GM19328 (cell line): Measurements from ENCODE around the gene ATP2C2.
"Not testable (repeated sequence)": the region's sequence is repeated elsewhere in the genome, so short reads cannot be mapped to it uniquely, and the experiment has no call there.

Source experiments
- ATAC-seq: cut with Tn5 transposase; IDR thresholded peaks from one replicate; pipeline ENCODE4 v1.9.1; 2021; ENCODE audit warnings: mild to moderate bottlenecking, moderate library complexity; ENCODE audit not compliant: unreplicated experiment

The ATP2C2 gene

GRCh38 chr16:84448444-84448843 lies 80.1 kb downstream of the ATP2C2 start:
- ATAC-seq: no peak

DNA sequence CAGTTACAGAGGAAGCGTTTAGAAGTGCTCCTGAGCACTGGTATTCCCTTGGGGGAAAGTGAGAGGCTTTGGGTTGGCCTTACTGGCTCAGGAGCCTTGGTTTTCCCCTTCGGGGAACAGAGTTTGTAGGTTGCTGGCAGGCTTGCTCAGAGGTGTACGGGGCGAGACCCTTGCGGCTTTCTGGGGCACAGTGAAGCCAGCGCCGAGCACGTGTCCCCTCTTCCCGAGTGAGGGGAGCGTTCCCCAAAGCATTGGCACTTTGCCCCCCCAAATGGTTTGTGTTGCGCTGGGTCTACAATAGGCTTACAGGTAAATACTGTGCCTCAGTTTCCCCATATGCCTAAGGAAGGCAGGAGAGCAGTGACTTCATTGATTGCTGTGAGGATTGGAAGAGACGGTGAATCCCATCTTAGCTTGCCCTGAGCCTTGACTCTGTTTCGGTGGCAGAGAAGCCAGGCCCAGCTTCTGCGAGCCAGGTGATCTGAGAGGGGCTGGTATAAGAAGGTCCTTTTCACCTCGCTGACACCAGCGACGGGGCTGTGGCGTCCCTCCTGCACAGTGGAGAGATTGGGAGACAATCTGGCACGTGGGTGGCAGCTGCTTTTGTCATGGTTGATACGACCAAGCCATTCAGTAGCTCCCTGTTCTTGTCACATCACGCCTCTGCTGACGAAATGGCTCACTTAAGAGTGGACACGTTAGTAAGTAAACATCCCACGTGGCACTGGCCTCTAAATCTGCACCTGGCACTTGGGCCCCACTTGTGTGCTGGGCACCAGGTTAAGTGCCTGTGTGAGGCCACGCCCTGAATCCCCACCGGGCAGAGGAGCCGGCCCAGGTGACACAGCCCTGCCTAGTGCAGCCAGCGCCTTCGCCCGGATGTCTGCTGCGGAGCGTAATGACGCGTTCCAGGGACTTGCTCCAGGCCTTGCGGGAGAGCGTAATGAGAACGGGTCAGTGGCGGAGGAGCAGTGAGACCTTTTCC lies 81.1 kb downstream of the ATP2C2 start:
- ATAC-seq: no peak

DNA sequence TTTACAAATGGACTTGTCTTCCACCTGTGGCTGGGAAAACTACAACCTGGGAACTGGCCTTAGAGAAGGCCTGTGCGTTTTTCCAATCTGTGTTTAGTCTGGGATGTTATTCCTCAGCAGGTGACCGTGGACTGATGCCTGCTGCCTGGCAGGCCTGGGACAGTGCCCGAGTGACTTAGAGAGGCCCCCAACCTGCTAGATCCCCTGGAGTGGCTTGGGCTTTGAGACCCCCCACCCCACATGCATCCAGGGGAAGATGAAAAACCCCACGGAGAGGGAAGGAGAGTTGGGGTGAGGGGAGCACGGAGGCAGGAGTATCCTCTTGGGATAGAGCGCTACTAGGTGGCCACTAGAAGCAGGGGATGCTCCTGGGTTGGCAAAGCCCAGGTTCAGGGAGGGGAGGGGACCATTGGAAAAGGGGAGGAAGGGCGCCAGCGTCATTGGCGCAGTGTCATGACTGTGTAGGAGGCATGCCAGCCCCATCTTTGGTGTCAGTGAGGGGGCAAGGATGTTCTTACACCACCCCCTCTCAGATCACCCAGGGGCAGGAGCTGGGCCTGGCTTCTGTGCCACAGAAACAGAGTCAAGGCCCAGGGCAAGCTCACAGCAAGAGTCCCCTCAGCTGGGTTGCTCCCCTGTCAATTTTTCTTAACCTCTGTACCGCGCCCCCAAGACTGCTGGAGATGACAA lies 82.0 kb downstream of the ATP2C2 start:
- ATAC-seq: no peak

- not testable (repeated sequence) for ATAC-seq
Observed at GRCh38 chr16:84451010-84451676, 82.8 kb downstream of the ATP2C2 start.

- no peak for ATAC-seq
Observed at GRCh38 chr16:84451781-84452180, 83.4 kb downstream of the ATP2C2 start.

DNA sequence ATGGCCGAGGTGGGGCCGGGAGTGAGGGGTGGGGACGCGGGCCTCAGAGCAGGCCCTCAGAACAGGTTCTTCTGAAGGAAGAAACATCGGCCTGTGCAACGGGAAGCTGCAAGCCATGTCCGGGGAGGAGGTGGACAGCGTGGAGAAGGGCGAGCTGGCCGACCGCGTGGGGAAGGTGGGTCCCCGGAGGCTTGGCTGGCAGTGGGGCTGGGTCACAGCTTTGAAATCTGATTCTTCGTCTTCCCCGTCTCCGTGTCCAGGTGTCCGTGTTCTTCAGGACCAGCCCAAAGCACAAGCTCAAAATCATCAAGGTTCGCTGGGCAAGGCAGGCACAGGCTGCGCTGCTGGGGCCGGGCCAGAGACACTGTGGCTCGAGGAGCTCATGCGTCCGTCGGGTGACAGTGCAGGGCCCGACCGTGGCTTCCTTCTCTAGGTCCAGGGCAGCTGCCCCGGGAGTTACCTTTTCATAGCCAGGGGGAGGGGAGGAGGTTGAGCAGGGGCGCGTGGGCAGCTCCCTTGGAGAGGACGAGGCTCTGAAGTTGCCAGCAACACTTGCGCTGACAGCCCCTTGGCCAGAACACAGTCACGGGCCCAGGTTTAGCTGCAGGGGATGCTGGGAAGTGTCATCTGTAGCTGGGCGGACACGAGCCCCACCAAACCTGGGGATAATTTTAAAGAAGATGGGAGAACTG lies 84.9 kb downstream of the ATP2C2 start:
- no peak for ATAC-seq

- no peak for ATAC-seq
Observed at GRCh38 chr16:84454611-84455010, 86.3 kb downstream of the ATP2C2 start.

DNA sequence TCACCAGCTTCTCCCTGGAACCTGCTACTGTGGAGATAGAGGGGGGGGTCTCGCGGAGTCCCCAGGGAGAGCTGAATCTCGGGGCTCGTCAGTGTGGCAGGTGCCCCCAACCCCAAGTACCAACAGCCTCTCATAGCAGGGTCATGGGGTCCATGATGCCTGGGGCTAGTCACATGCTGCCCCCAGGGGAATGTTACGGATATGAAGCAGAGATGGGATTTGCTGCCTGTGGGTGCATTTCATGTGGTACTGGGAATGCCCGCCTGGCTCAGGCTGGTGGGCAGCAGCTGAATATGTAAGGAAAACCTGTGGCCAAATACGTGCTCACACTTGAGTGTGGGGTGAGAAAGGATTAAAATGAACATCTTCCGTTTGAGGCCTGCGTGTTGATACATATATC lies 86.7 kb downstream of the ATP2C2 start:
- ATAC-seq: no peak

- ATAC-seq: no peak
Observed at GRCh38 chr16:84458606-84459532, 90.5 kb downstream of the ATP2C2 start.

DNA sequence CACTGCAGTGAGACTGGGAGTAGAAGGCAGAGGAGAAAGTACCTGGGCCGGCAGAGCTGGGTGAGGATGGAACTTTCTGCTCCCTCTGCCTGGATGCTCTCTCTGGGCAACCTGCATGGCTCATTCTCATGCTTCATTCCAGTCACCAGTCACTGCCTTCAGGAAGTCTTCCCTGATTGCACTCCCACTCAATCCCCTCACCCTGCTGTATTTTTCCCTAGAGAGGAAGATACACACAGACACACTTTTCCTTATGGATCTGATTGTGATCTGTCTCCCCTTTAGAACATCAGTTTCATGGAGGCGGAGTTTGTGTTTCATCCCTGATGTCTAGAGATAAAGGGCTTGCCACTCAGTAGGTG lies 91.2 kb downstream of the ATP2C2 start:
- ATAC-seq: no peak

GRCh38 chr16:84459941-84460405 lies 91.6 kb downstream of the ATP2C2 start:
- ATAC-seq: no peak

- no peak for ATAC-seq
Observed at GRCh38 chr16:84460406-84461028, 92.2 kb downstream of the ATP2C2 start.

DNA sequence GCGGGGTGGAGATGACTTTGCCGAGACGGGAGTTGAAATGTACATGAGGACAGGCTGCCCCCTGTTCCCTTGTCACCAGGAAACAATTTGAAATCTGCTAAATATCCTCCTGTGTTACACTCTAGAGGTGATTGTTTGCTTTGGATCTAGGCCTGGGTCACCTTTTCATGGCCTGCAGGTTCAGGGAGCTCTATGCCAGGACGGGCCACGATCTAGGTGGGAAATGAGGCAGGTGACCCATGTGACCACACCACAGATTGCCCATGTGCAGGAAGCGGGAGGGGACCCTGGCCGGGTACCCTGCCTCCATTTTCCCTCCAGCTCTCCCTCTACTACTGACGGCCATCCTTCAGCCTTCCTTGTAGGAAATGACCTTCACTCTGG lies 92.7 kb downstream of the ATP2C2 start:
- ATAC-seq: no peak

DNA sequence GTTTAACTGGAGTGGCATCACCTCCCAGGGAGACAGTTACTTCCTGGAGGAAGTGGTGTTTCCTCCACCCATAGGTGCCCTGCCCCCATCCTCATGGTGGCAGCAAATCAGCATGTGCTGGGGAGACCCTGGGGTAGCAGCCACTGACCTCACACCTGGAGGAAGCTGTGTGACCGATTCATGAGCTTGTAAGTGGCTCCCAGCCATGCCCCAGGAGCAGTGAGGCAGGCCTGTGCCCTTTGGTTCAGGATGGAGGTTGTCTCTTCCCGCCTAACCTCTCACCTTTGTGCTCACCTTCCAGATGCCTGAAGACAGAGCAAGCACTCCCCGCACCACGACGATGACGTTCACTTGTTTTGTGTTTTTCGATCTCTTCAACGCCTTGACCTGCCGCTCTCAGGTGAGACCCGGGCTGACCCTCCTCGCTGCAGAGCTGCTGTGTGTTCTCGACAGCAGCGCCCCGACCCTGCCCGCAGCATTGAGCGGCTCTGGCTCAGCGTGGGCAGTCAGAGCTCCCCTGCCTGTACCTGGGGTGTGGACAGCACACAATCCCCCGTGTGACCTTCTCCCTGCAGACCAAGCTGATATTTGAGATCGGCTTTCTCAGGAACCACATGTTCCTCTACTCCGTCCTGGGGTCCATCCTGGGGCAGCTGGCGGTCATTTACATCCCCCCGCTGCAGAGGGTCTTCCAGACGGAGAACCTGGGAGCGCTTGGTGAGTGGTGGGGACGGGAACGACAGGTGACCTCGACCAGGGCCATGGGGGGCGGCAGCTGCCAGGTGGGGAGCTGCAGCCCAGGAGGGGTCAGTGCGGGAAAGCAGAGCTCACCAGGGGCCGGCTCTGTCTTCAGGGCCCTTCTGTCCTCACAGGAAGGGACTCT lies 93.3 kb downstream of the ATP2C2 start:
- ATAC-seq: no peak

DNA sequence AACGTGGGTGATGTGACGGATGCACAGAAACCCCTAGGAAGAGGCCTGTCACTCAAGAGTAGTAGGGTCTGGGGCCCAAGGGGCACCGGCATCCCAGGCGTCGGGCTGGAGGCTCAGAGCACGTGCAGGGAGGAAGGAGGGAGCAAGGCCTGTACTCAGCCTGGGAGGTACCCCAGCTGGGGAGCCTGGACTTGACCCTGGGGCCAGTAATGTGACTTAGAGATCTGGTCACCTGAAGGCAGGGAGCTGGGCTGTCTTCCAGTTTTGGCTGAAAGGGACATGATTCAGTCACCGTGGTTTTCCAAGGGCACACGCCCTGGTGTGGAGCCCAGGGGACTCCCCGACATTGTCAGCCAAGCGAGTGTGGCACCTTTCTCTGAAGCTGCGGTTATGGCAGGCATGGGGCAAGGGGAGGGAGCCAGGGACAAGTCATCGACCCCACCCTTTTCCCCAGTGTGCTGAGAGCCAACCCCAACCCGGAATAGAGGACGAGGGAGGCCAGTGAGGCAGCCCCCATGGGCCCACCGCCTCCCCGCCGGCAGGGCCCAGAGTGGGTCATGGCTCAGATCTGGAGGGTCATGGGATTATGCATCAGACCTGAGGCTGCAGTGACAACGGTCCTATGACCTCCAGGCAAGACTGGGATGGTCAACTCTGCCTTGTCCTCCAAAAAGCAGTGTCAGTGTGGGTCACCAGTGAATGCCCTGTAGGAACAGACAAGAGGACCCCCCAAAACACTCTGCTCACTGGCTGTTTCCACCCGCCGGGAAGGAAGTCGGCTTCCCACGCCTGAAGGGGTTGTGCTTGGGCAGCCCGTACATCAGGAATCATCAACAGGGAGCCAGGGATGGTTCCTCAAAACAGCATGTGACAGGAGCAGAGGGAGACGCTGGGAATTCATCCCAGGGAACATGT lies 94.2 kb downstream of the ATP2C2 start:
- ATAC-seq: no peak

GRCh38 chr16:84463221-84463620 lies 94.9 kb downstream of the ATP2C2 start:
- ATAC-seq: no peak

DNA sequence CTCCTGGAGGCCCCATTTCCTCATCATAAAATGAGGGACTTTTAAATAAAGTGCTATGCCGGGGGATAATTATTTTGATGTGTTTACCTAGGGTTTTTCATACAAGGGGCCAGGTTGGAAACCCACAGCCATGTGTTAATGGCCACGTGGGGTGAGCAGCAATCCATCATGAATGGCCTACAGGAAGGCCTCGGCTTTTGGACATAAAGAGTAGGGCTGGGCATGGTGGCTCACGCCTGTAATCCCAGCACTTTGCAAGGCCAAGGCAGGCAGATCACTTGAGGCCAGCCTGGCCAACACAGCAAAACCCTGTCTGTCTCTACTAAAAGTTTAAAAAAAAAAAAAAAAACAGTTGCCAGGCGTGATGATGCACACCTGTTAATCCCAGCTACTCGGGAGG lies 95.8 kb downstream of the ATP2C2 start:
- ATAC-seq: no peak
